ENCODE measurements around the gene APOBR.

The APOBR gene

GRCh38 chr16:28504707-28505404 is 10.4 kb downstream of the APOBR start:
- no peak for DNase-seq (ENCODE audit: low read depth)
- no peak overlapping the region for H3K4me3 ChIP-seq (ENCODE audit: low read depth, low read length)
- in situ Hi-C loops (cut with HindIII; ENCODE audit: low sequenced_read_pairs), result no loop called here
- no peak for TF ChIP-seq CTCF (IDR thresholded peaks at IDR 0.05; ENCODE audit: low read depth, low read length, missing control alignments)

GRCh38 chr16:28505489-28506137 is 11.2 kb downstream of the APOBR start:
- no peak overlapping the region for H3K4me3 ChIP-seq (ENCODE audit: low read depth, low read length)
- no peak for TF ChIP-seq CTCF (IDR thresholded peaks at IDR 0.05; ENCODE audit: low read depth, low read length, missing control alignments)
- in situ Hi-C loops (cut with HindIII; ENCODE audit: low sequenced_read_pairs), result no loop called here
- no peak for DNase-seq (ENCODE audit: low read depth)

- no peak for DNase-seq (ENCODE audit: low read depth)
- no peak overlapping the region for H3K4me3 ChIP-seq (ENCODE audit: low read depth, low read length)
- TF ChIP-seq CTCF (IDR thresholded peaks at IDR 0.05; ENCODE audit: low read depth, low read length, missing control alignments), result no peak
- in situ Hi-C loops (cut with HindIII; ENCODE audit: low sequenced_read_pairs), result no loop called here
These were observed 16.6 kb downstream of the APOBR start for GRCh38 chr16:28511031-28511430.

GRCh38 chr16:28511801-28512789 is 17.7 kb downstream of the APOBR start:
- no peak overlapping the region for H3K4me3 ChIP-seq (ENCODE audit: low read depth, low read length)
- no peak for DNase-seq (ENCODE audit: low read depth)
- no peak for TF ChIP-seq CTCF (IDR thresholded peaks at IDR 0.05; ENCODE audit: low read depth, low read length, missing control alignments)
- in situ Hi-C loops (cut with HindIII; ENCODE audit: low sequenced_read_pairs), result no loop called here

GRCh38 chr16:28513484-28514181 is 19.2 kb downstream of the APOBR start:
- no peak for DNase-seq (ENCODE audit: low read depth)
- H3K4me3 ChIP-seq (ENCODE audit: low read depth, low read length), result no peak overlapping the region
- in situ Hi-C loops (cut with HindIII; ENCODE audit: low sequenced_read_pairs), result no loop called here
- no peak for TF ChIP-seq CTCF (IDR thresholded peaks at IDR 0.05; ENCODE audit: low read depth, low read length, missing control alignments)

- H3K4me3 ChIP-seq (ENCODE audit: low read depth, low read length), result no peak overlapping the region
- DNase-seq (ENCODE audit: low read depth), result no peak
- no peak for TF ChIP-seq CTCF (IDR thresholded peaks at IDR 0.05; ENCODE audit: low read depth, low read length, missing control alignments)
- in situ Hi-C loops (cut with HindIII; ENCODE audit: low sequenced_read_pairs), result no loop called here
These were observed 19.8 kb downstream of the APOBR start for GRCh38 chr16:28514246-28514645.

Measured in astrocyte of the cerebellum (primary cell).